Esophagus muscularis mucosa (tissue), 3 donors: ENCODE results near the gene TTC27.

ENCODE experiments used
- CTCF ChIP-seq, 3 experiments: fragments of 200-600 bp in 2 of 3; fragments of 450-650 bp in 1 of 3; sonication (generic) in 2 of 3; IDR thresholded peaks; one replicate each; pipeline ENCODE4 v1.5.1; 2017 to 2019; ENCODE audit warnings: antibody characterized with exemption in 3 of 3, mild to moderate bottlenecking in 2 of 3, moderate library complexity in 1 of 3
- POLR2A ChIP-seq: fragments of 450-650 bp; IDR thresholded peaks from one replicate; pipeline ENCODE4 v1.6.1; 2017; ENCODE audit warnings: antibody characterized with exemption, moderate library complexity, mild to moderate bottlenecking, low read depth
- POLR2AphosphoS5 ChIP-seq, 2 donors: sonication (generic); formaldehyde crosslinking; IDR thresholded peaks; one replicate each; pipeline ENCODE4 v1.6.1; 2017; ENCODE audit warnings: antibody characterized with exemption in 2 of 2

GRCh38 chr2:32745675-32746074 lies 117.8 kb downstream of the TTC27 start:
- TF ChIP-seq CTCF (IDR thresholded peaks at IDR 0.05) (no peak), POLR2AphosphoS5 (IDR thresholded peaks at IDR 0.05) (no peak), POLR2A (no peak)
